IPS-18a (cell line): Measurements from ENCODE around the gene MBOAT2.

Experiments used
- H3K27ac ChIP-seq: one replicate; pipeline ENCODE4 v1.5.1; 2013; ENCODE audit warnings: low read length
- H3K27me3 ChIP-seq: one replicate; pipeline ENCODE4 v1.6.1; 2013; ENCODE audit warnings: mild to moderate bottlenecking, low read length; ENCODE audit not compliant: control insufficient read depth, insufficient read depth
- H3K36me3 ChIP-seq: one replicate; pipeline ENCODE4 v1.6.1; 2013; ENCODE audit warnings: low read depth, low read length; ENCODE audit not compliant: control insufficient read depth
- H3K4me1 ChIP-seq: one replicate; pipeline ENCODE4 v1.6.1; 2013; ENCODE audit warnings: low read depth, low read length; ENCODE audit not compliant: control insufficient read depth
- H3K4me3 ChIP-seq: one replicate; pipeline ENCODE4 v1.5.1; 2013; ENCODE audit warnings: low read length
- H3K9ac ChIP-seq: one replicate; pipeline ENCODE4 v1.6.1; 2013; ENCODE audit warnings: mild to moderate bottlenecking, low read length, moderate library complexity
- H3K9me3 ChIP-seq: one replicate; pipeline ENCODE4 v1.6.1; 2013; ENCODE audit warnings: low read depth, low read length; ENCODE audit not compliant: control insufficient read depth

The MBOAT2 gene

GRCh38 chr2:9013403-9013802 is 9.9 kb upstream of the MBOAT2 start:
- no peak overlapping the region for H3K4me3 ChIP-seq
- no peaks in the 10 kb centered on the region for H3K36me3 ChIP-seq
- no peaks in the 10 kb centered on the region for H3K4me1 ChIP-seq
- H3K27me3 ChIP-seq: no peaks in the 10 kb centered on the region
- H3K9me3 ChIP-seq: no peaks in the 10 kb centered on the region
- no peak overlapping the region for H3K27ac ChIP-seq
- no peak overlapping the region for H3K9ac ChIP-seq

GRCh38 chr2:9010866-9011265 is 7.4 kb upstream of the MBOAT2 start:
- Histone ChIP-seq H3K4me3 (no peak overlapping the region), H3K9me3 (no peaks in the 10 kb centered on the region), H3K27ac (no peak overlapping the region), H3K9ac (no peak overlapping the region), H3K27me3 (no peaks in the 10 kb centered on the region), H3K4me1 (no peaks in the 10 kb centered on the region), H3K36me3 (no peaks in the 10 kb centered on the region)

GRCh38 chr2:9008951-9009664 is 5.6 kb upstream of the MBOAT2 start:
- Histone ChIP-seq H3K4me3 (no peak overlapping the region), H3K9ac (no peak overlapping the region), H3K27ac (no peak overlapping the region), H3K9me3 (no peaks in the 10 kb centered on the region), H3K4me1 (peaks cover 8% of the 10 kb centered on the region), H3K36me3 (no peaks in the 10 kb centered on the region), H3K27me3 (no peaks in the 10 kb centered on the region)

GRCh38 chr2:9006368-9006767 is 2.9 kb upstream of the MBOAT2 start:
- Histone ChIP-seq H3K36me3 (no peaks in the 10 kb centered on the region), H3K9me3 (no peaks in the 10 kb centered on the region), H3K9ac (no peak overlapping the region), H3K4me1 (peaks cover 17% of the 10 kb centered on the region), H3K4me3 (no peak overlapping the region), H3K27ac (no peak overlapping the region), H3K27me3 (peaks cover 12% of the 10 kb centered on the region)

GRCh38 chr2:9004338-9005204 is 1.1 kb upstream of the MBOAT2 start:
- H3K27ac ChIP-seq: peak overlapping the region; percentile 86
- no peaks in the 10 kb centered on the region for H3K36me3 ChIP-seq
- peak overlapping the region; percentile 80 for H3K4me3 ChIP-seq
- peaks cover 17% of the 10 kb centered on the region for H3K4me1 ChIP-seq
- H3K9me3 ChIP-seq: no peaks in the 10 kb centered on the region
- H3K27me3 ChIP-seq: peaks cover 13% of the 10 kb centered on the region
- peak overlapping the region; percentile 94 for H3K9ac ChIP-seq

- no peak overlapping the region for H3K27ac ChIP-seq
- H3K9me3 ChIP-seq: no peaks in the 10 kb centered on the region
- H3K27me3 ChIP-seq: peaks cover 13% of the 10 kb centered on the region
- H3K4me1 ChIP-seq: peaks cover 23% of the 10 kb centered on the region
- no peak overlapping the region for H3K9ac ChIP-seq
- H3K4me3 ChIP-seq: peak overlapping the region; percentile 66
- H3K36me3 ChIP-seq: no peaks in the 10 kb centered on the region
These were observed 193 bp downstream of the MBOAT2 start for GRCh38 chr2:9003366-9003615.

- H3K27ac ChIP-seq: no peak overlapping the region
- H3K9ac ChIP-seq: no peak overlapping the region
- no peaks in the 10 kb centered on the region for H3K36me3 ChIP-seq
- peak overlapping the region; percentile 66 for H3K4me3 ChIP-seq
- H3K4me1 ChIP-seq: peaks cover 23% of the 10 kb centered on the region
- H3K9me3 ChIP-seq: no peaks in the 10 kb centered on the region
- H3K27me3 ChIP-seq: peaks cover 13% of the 10 kb centered on the region
These were observed 683 bp downstream of the MBOAT2 start for GRCh38 chr2:9002637-9003365.

- peaks cover 13% of the 10 kb centered on the region for H3K27me3 ChIP-seq
These were observed 1.2 kb downstream of the MBOAT2 start for GRCh38 chr2:9002313-9002636.

GRCh38 chr2:9001778-9002177 is 1.7 kb downstream of the MBOAT2 start:
- Histone ChIP-seq H3K9me3 (no peaks in the 10 kb centered on the region), H3K27ac (no peak overlapping the region), H3K27me3 (peaks cover 13% of the 10 kb centered on the region), H3K4me3 (no peak overlapping the region), H3K36me3 (no peaks in the 10 kb centered on the region), H3K9ac (no peak overlapping the region), H3K4me1 (peaks cover 23% of the 10 kb centered on the region)

More at GRCh38 chr2:9002313-9002636, 1.2 kb downstream of the MBOAT2 start:
- Histone ChIP-seq H3K36me3 (no peaks in the 10 kb centered on the region), H3K9me3 (no peaks in the 10 kb centered on the region), H3K27ac (no peak overlapping the region), H3K4me3 (peak overlapping the region; percentile 66), H3K9ac (no peak overlapping the region), H3K4me1 (peaks cover 23% of the 10 kb centered on the region)

- no peaks in the 10 kb centered on the region for H3K9me3 ChIP-seq
- H3K4me1 ChIP-seq: peaks cover 28% of the 10 kb centered on the region
- no peaks in the 10 kb centered on the region for H3K36me3 ChIP-seq
- peaks cover 13% of the 10 kb centered on the region for H3K27me3 ChIP-seq
- H3K4me3 ChIP-seq: no peak overlapping the region
- H3K27ac ChIP-seq: no peak overlapping the region
- H3K9ac ChIP-seq: no peak overlapping the region
These were observed 2.3 kb downstream of the MBOAT2 start for GRCh38 chr2:9001229-9001628.

GRCh38 chr2:9000442-9000841 is 3.0 kb downstream of the MBOAT2 start:
- no peak overlapping the region for H3K9ac ChIP-seq

More at GRCh38 chr2:9000442-9000841, 3.0 kb downstream of the MBOAT2 start:
- peaks cover 29% of the 10 kb centered on the region for H3K4me1 ChIP-seq
- peaks cover 13% of the 10 kb centered on the region for H3K27me3 ChIP-seq
- no peaks in the 10 kb centered on the region for H3K36me3 ChIP-seq
- H3K9me3 ChIP-seq: no peaks in the 10 kb centered on the region
- H3K27ac ChIP-seq: no peak overlapping the region
- H3K4me3 ChIP-seq: no peak overlapping the region
